OCI-LY7 (cell line): Measurements from ENCODE around the gene MBD3L5. TPM values are rescaled to one million over a fixed set of nuclear protein-coding genes. Genes with fewer than 3 reads are reported as not detected.

Source experiments
- BruUV-seq: library from RNA; stranded (reverse); fragments of 400-500 nt; replicated peaks from 2 replicates; lab custom pipeline; 2021; lab: Mats Ljungman, UMichigan
- CTCF ChIA-PET: fragments of 300-600 bp; sonication (Branson Sonifier 250); formaldehyde crosslinking; loops from one replicate; lab custom pipeline; 2022; ENCODE audit warnings: antibody characterized with exemption; ENCODE audit not compliant: unreplicated experiment; lab: Charles Lee
- POLR2A ChIA-PET: fragments of 300-600 bp; sonication (Branson Sonifier 250); formaldehyde crosslinking; loops from one replicate; lab custom pipeline; 2022; ENCODE audit warnings: antibody characterized with exemption; lab: Charles Lee
- DNase-seq: peaks from one replicate; pipeline ENCODE4 v3.0.0-alpha.2; 2015; ENCODE audit warnings: low spot score
- H2AFZ ChIP-seq: fragments of 200-600 bp; sonication (generic), shearing (Covaris generic); 2 replicates; pipeline ENCODE4 v1.6.1; 2014; ENCODE audit warnings: mild to moderate bottlenecking, antibody characterized with exemption, low read length, moderate library complexity
- H3K27ac ChIP-seq: fragments of 200-600 bp; sonication (generic); 2 replicates; pipeline ENCODE4 v1.5.1; 2014; ENCODE audit warnings: mixed run types, low read depth, mild to moderate bottlenecking, moderate library complexity, low read length, inconsistent platforms; ENCODE audit not compliant: poor library complexity, severe bottlenecking
- H3K36me3 ChIP-seq: fragments of 200-600 bp; sonication (generic); 2 replicates; pipeline ENCODE4 v1.6.1; 2014; ENCODE audit warnings: mild to moderate bottlenecking, antibody characterized with exemption, low read length, moderate library complexity, mixed read lengths; ENCODE audit not compliant: insufficient read depth
- H3K4me1 ChIP-seq: fragments of 200-600 bp; sonication (generic); 2 replicates; pipeline ENCODE4 v1.5.1; 2014; ENCODE audit warnings: mild to moderate bottlenecking, low read length; ENCODE audit not compliant: insufficient read depth, poor library complexity, severe bottlenecking
- H3K4me2 ChIP-seq: fragments of 200-600 bp; sonication (generic); 2 replicates; pipeline ENCODE4 v1.6.1; 2014; ENCODE audit warnings: mild to moderate bottlenecking, low read length
- H3K4me3 ChIP-seq: fragments of 200-600 bp; sonication (generic); 2 replicates; pipeline ENCODE4 v1.5.1; 2014; ENCODE audit warnings: mild to moderate bottlenecking, low read depth, low read length; ENCODE audit not compliant: poor library complexity, severe bottlenecking
- H3K79me2 ChIP-seq: fragments of 200-600 bp; sonication (generic); 2 replicates; pipeline ENCODE4 v1.6.1; 2016; ENCODE audit warnings: low read depth, mild to moderate bottlenecking, low read length, moderate library complexity, mixed read lengths; ENCODE audit not compliant: insufficient read depth
- H3K9me2 ChIP-seq: fragments of 200-600 bp; sonication (generic); 2 replicates; pipeline ENCODE4 v1.6.1; 2016; ENCODE audit warnings: mild to moderate bottlenecking, low read length, mixed read lengths; ENCODE audit not compliant: insufficient read depth
- H3K9me3 ChIP-seq: fragments of 200-600 bp; sonication (generic); 2 replicates; pipeline ENCODE4 v1.6.1; 2014; ENCODE audit warnings: mild to moderate bottlenecking, mixed run types, low read length, mixed read lengths
- H4K20me1 ChIP-seq: fragments of 200-600 bp; sonication (generic); 2 replicates; pipeline ENCODE4 v1.6.1; 2014; ENCODE audit warnings: mild to moderate bottlenecking, antibody characterized with exemption, low read length, moderate library complexity, mixed read lengths; ENCODE audit not compliant: insufficient read depth
- EZH2phosphoT487 ChIP-seq: fragments of 200-600 bp; sonication (generic); IDR thresholded peaks from 2 replicates; pipeline ENCODE4 v1.6.1; 2018; ENCODE audit warnings: low read depth, borderline replicate concordance, mild to moderate bottlenecking, mixed run types, antibody characterized with exemption, low read length, moderate library complexity, mixed read lengths
- intact Hi-C: fragments of 100-400 bp; cut with micrococcal nuclease; formaldehyde crosslinking; loops from one replicate; pipeline ENCODE4 v1.10.0; 2022; ENCODE audit not compliant: unreplicated experiment
- total RNA-seq, 2 experiments: library from RNA; depleted of rRNA in 1 of 2; stranded (reverse); fragments of >200 nt in 1 of 2; shearing (Covaris generic) in 1 of 2; gene quantifications; 2 replicates each; pipeline ENCODE4 v1.2.3, GENCODE V29; 2014 to 2022
- TF ChIP-seq, protein P1 (sequence below): fragments of 200-600 bp; sonication (generic); conservative IDR thresholded peaks from 2 replicates; pipeline ENCODE4 v1.5.1; 2014; ENCODE audit warnings: mild to moderate bottlenecking, antibody characterized with exemption, low read length, moderate library complexity, mixed read lengths

MBD3L5 gene
- total RNA-seq, 2 experiments from 2014 or later: not detected

GRCh38 chr19:6988257-6988656 is 42.1 kb upstream of the MBD3L5 start:
- Histone ChIP-seq H3K4me2 (no peak overlapping the region), H3K79me2 (no peaks in the 10 kb centered on the region), H3K9me3 (peaks cover 5% of the 10 kb centered on the region; the same call in 1 of the 2 replicates), H3K9me2 (no peaks in the 10 kb centered on the region), H4K20me1 (no peaks in the 10 kb centered on the region), H3K4me3 (no peak overlapping the region), H3K27ac (no peak overlapping the region), H3K36me3 (no peaks in the 10 kb centered on the region), H2AFZ (no peak overlapping the region), H3K4me1 (no peaks in the 10 kb centered on the region)
- BruUV-seq: no TSS peak
- POLR2A ChIA-PET: no interaction called here
- intact Hi-C loops: no loop called here
- CTCF ChIA-PET: interaction anchor here (0.6 kb wide), 1 partner anchor 662 kb away, joined by 3 read pairs; no protein-coding TSS in a partner anchor
- TF ChIP-seq, protein P1, sequence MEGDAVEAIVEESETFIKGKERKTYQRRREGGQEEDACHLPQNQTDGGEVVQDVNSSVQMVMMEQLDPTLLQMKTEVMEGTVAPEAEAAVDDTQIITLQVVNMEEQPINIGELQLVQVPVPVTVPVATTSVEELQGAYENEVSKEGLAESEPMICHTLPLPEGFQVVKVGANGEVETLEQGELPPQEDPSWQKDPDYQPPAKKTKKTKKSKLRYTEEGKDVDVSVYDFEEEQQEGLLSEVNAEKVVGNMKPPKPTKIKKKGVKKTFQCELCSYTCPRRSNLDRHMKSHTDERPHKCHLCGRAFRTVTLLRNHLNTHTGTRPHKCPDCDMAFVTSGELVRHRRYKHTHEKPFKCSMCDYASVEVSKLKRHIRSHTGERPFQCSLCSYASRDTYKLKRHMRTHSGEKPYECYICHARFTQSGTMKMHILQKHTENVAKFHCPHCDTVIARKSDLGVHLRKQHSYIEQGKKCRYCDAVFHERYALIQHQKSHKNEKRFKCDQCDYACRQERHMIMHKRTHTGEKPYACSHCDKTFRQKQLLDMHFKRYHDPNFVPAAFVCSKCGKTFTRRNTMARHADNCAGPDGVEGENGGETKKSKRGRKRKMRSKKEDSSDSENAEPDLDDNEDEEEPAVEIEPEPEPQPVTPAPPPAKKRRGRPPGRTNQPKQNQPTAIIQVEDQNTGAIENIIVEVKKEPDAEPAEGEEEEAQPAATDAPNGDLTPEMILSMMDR: no peak
- TF ChIP-seq EZH2phosphoT487: no peak
- no peak for DNase-seq

DNA sequence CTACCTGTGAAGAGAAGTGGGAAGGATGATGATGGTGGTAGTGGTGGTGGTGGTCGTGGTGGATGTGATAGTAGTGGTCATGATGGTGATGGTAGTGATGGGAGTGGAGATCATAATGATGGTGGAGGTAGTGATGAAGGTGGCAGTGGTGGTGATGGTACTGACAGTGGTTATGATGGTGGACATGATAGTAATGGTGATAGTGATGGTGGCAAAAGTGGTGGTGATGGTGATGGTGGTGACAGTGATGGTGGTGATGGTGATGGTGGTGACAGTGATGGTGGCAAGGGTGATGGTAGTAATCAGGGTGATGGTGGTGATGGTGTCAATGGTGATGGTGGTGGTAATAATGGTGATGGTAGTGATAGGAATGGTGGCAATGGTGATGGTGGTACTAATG is 35.3 kb upstream of the MBD3L5 start:
- no peak overlapping the region for H2AFZ ChIP-seq
- TF ChIP-seq, protein P1: no peak
- TF ChIP-seq EZH2phosphoT487: no peak
- H3K79me2 ChIP-seq: no peaks in the 10 kb centered on the region
- intact Hi-C loops: no loop called here
- CTCF ChIA-PET: no interaction called here
- H3K9me3 ChIP-seq: no peaks in the 10 kb centered on the region
- H3K27ac ChIP-seq: no peak overlapping the region
- no peaks in the 10 kb centered on the region for H3K9me2 ChIP-seq
- no peak for DNase-seq
- no peaks in the 10 kb centered on the region for H3K36me3 ChIP-seq
- no TSS peak for BruUV-seq
- H3K4me1 ChIP-seq: no peaks in the 10 kb centered on the region
- no peak overlapping the region for H3K4me2 ChIP-seq
- H3K4me3 ChIP-seq: no peak overlapping the region
- H4K20me1 ChIP-seq: no peaks in the 10 kb centered on the region
- POLR2A ChIA-PET: no interaction called here

- BruUV-seq: no TSS peak
- H3K9me3 ChIP-seq: no peaks in the 10 kb centered on the region
- H3K27ac ChIP-seq: no peak overlapping the region
- H3K9me2 ChIP-seq: no peaks in the 10 kb centered on the region
- no peaks in the 10 kb centered on the region for H3K79me2 ChIP-seq
- intact Hi-C loops: no loop called here
- no peak overlapping the region for H2AFZ ChIP-seq
- no peak overlapping the region for H3K4me3 ChIP-seq
- H3K4me1 ChIP-seq: no peaks in the 10 kb centered on the region
- DNase-seq: no peak
- no peak for TF ChIP-seq EZH2phosphoT487
- TF ChIP-seq, protein P1: no peak
- H4K20me1 ChIP-seq: no peaks in the 10 kb centered on the region
- H3K4me2 ChIP-seq: no peak overlapping the region
- no peaks in the 10 kb centered on the region for H3K36me3 ChIP-seq
- CTCF ChIA-PET: interaction anchor here (0.6 kb wide), 1 partner anchor 292 kb away, joined by 5 read pairs; no protein-coding TSS in a partner anchor
- POLR2A ChIA-PET: no interaction called here
Observed at GRCh38 chr19:6996810-6997209, 33.6 kb upstream of the MBD3L5 start.
